T-helper 1 cell treated with Interleukin-12 subunit alpha and Interleukin-12 subunit beta and Interleukin-4 antibody, amounts not matched to agents 30 μg/mL and 1 μg/mL, for 36 hours (primary cell): Measurements from ENCODE around the gene ACER3.
"Not testable (repeated sequence)": the region's sequence is repeated elsewhere in the genome, so short reads cannot be mapped to it uniquely, and the experiment has no call there.

ENCODE experiments used
- H3K27ac Mint-ChIP-seq: one replicate; pipeline ENCODE4 v1.8.0; 2021; ENCODE audit warnings: mild to moderate bottlenecking, mixed read lengths
- H3K27me3 Mint-ChIP-seq: one replicate; pipeline ENCODE4 v1.8.0; 2021; ENCODE audit warnings: low read depth, mixed read lengths
- H3K36me3 Mint-ChIP-seq: one replicate; pipeline ENCODE4 v1.8.0; 2021; ENCODE audit warnings: low read depth, mixed read lengths
- H3K4me1 Mint-ChIP-seq: one replicate; pipeline ENCODE4 v1.8.0; 2021; ENCODE audit warnings: low read depth, mixed read lengths
- H3K4me3 Mint-ChIP-seq: one replicate; pipeline ENCODE4 v1.8.0; 2021; ENCODE audit warnings: mild to moderate bottlenecking, moderate library complexity, mixed read lengths
- H3K9me3 Mint-ChIP-seq: one replicate; pipeline ENCODE4 v1.8.0; 2021; ENCODE audit warnings: mixed read lengths

Gene ACER3

GRCh38 chr11:76880314-76880713 lies 19.6 kb downstream of the ACER3 start:
- Mint-ChIP-seq H3K27me3 (peaks cover 8% of the 10 kb centered on the region), H3K27ac (no peak overlapping the region), H3K9me3 (peaks cover 4% of the 10 kb centered on the region), H3K4me3 (no peak overlapping the region), H3K36me3 (peaks cover 4% of the 10 kb centered on the region), H3K4me1 (peaks cover 6% of the 10 kb centered on the region)

- Mint-ChIP-seq H3K9me3 (peaks cover 4% of the 10 kb centered on the region), H3K4me3 (no peak overlapping the region), H3K36me3 (peaks cover 4% of the 10 kb centered on the region), H3K4me1 (peaks cover 10% of the 10 kb centered on the region), H3K27ac (no peak overlapping the region), H3K27me3 (peaks cover 8% of the 10 kb centered on the region)
Observed at GRCh38 chr11:76880956-76881355, 20.2 kb downstream of the ACER3 start.

GRCh38 chr11:76885390-76886097 lies 24.8 kb downstream of the ACER3 start:
- H3K36me3 Mint-ChIP-seq = no peaks in the 10 kb centered on the region
- H3K27me3 Mint-ChIP-seq = no peaks in the 10 kb centered on the region
- H3K4me1 Mint-ChIP-seq = peaks cover 10% of the 10 kb centered on the region
- no peak overlapping the region for H3K27ac Mint-ChIP-seq
- no peak overlapping the region for H3K4me3 Mint-ChIP-seq
- H3K9me3 Mint-ChIP-seq = peaks cover 4% of the 10 kb centered on the region

GRCh38 chr11:76888989-76889388 lies 28.3 kb downstream of the ACER3 start:
- Mint-ChIP-seq H3K27me3 (no peaks in the 10 kb centered on the region), H3K36me3 (no peaks in the 10 kb centered on the region), H3K4me3 (no peak overlapping the region), H3K4me1 (peaks cover 10% of the 10 kb centered on the region), H3K27ac (no peak overlapping the region), H3K9me3 (no peaks in the 10 kb centered on the region)

DNA sequence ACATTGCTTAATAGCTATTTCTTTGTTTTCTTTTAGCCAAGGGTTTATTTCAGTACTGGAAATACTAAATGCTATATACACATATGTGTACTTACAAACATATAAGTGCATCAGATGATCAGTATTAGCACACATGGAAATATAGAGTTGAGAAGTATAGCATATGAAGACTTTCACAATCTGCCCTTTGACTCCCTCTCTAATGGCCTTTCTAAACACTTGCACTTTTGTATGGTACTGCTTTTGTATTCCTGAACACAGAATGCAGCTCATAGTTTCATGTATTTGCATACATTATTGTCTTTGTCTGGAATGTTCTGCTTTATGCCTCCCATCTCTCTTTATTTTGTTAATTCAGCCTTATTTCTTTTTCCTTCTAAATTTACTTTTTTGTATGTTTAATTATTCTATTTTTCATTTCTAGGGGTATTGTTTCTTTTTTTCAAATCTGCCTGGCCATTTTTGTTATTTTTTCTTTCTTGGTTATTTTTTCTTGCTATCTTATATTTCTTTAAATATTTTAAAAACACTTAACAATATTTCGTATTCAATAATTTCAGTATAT lies 28.8 kb downstream of the ACER3 start:
- Mint-ChIP-seq H3K4me3 (no peak overlapping the region), H3K27me3 (no peaks in the 10 kb centered on the region), H3K9me3 (no peaks in the 10 kb centered on the region), H3K4me1 (peaks cover 10% of the 10 kb centered on the region), H3K36me3 (no peaks in the 10 kb centered on the region), H3K27ac (no peak overlapping the region)

DNA sequence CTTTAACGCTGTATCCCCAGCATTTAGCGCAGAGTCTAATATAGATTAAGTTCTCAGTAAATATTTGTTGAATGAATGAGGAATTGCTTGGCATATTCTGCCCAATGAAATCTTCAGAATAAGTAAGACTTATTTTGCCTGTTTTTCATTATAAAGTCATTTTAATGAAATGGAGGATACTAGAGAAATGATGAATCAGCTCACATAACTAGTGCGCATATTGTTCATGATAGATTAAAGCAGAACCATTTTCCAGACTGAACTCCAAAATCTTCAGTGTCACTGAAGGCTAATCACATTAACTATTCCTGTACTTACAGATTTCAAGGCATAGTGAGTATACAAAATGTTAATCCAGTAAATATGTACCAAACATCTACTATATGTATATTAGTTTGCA lies 29.6 kb downstream of the ACER3 start:
- no peaks in the 10 kb centered on the region for H3K27me3 Mint-ChIP-seq
- H3K36me3 Mint-ChIP-seq = no peaks in the 10 kb centered on the region
- no peak overlapping the region for H3K27ac Mint-ChIP-seq
- no peaks in the 10 kb centered on the region for H3K9me3 Mint-ChIP-seq
- H3K4me3 Mint-ChIP-seq = no peak overlapping the region
- peaks cover 4% of the 10 kb centered on the region for H3K4me1 Mint-ChIP-seq

DNA sequence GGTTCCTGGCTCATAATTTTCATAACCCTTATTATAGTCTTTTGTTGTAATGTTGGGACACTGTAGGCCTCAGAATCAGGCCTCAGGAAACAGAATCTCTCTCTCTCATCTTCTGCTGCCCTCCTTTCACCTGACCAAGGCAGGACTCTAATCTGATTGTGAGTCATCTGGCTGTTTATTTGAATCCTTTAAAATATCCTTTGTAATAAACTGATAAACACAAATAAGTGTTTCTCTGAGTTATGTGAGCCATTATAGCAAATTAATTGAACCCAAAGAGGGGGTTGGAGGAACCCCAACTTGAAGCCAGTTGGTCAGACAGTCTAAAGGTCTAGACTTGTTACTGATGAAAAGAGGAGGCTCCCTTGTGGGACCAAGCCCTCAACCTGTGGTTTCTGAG lies 30.6 kb downstream of the ACER3 start:
- Mint-ChIP-seq H3K27me3 (no peaks in the 10 kb centered on the region), H3K9me3 (no peaks in the 10 kb centered on the region), H3K36me3 (no peaks in the 10 kb centered on the region), H3K27ac (no peak overlapping the region), H3K4me1 (no peaks in the 10 kb centered on the region), H3K4me3 (no peak overlapping the region)

- Mint-ChIP-seq H3K27me3 (no peaks in the 10 kb centered on the region), H3K4me3 (no peak overlapping the region), H3K27ac (no peak overlapping the region), H3K36me3 (no peaks in the 10 kb centered on the region), H3K4me1 (no peaks in the 10 kb centered on the region), H3K9me3 (no peaks in the 10 kb centered on the region)
Observed at GRCh38 chr11:76891793-76892192, 31.1 kb downstream of the ACER3 start.

DNA sequence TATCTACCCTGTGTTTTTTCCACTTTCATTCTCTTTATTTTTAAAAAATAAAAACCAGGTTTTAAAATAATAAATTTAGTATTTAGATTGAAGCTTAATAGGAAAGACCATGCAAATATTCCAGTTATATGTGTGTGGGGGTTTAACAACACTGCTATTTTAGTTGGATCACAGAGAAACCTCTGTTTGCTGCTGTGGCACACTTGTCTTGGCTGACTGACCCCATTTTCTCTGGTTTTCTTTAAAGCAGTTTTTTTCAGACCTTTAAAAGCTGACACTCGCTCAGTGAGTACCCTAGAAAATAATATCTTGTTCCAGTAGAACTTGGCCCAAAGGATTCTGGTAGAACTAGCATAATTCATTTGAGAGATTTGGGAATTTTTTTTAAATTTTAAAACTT lies 31.6 kb downstream of the ACER3 start:
- Mint-ChIP-seq H3K4me3 (no peak overlapping the region), H3K27ac (no peak overlapping the region), H3K4me1 (no peaks in the 10 kb centered on the region), H3K27me3 (no peaks in the 10 kb centered on the region), H3K9me3 (no peaks in the 10 kb centered on the region), H3K36me3 (no peaks in the 10 kb centered on the region)

DNA sequence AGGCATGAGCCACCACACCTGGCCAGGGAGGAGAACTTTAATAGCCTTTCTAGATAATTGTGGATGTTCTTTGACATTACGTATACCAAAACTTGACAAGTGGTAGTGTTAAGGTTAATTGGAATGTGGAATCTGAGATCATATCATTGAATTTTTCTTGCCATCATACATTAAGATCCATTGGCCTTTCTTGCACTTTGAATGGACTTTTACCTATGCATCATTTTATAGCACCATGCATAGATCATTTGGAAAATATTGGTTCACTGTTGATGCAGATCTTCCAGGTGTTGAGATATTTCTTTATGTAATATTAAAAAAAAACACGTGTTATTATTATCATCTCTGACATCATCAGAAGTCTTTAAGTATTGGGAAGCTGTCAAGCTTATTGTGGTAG lies 36.5 kb downstream of the ACER3 start:
- H3K9me3 Mint-ChIP-seq = no peaks in the 10 kb centered on the region
- no peaks in the 10 kb centered on the region for H3K36me3 Mint-ChIP-seq
- H3K27ac Mint-ChIP-seq = no peak overlapping the region
- H3K4me3 Mint-ChIP-seq = no peak overlapping the region
- H3K4me1 Mint-ChIP-seq = no peaks in the 10 kb centered on the region
- H3K27me3 Mint-ChIP-seq = no peaks in the 10 kb centered on the region

- no peaks in the 10 kb centered on the region for H3K27me3 Mint-ChIP-seq
- no peak overlapping the region for H3K4me3 Mint-ChIP-seq
- no peaks in the 10 kb centered on the region for H3K9me3 Mint-ChIP-seq
- no peak overlapping the region for H3K27ac Mint-ChIP-seq
- no peaks in the 10 kb centered on the region for H3K4me1 Mint-ChIP-seq
- H3K36me3 Mint-ChIP-seq = no peaks in the 10 kb centered on the region
Observed at GRCh38 chr11:76901144-76901543, 40.4 kb downstream of the ACER3 start.

- H3K4me3 Mint-ChIP-seq, H3K27ac Mint-ChIP-seq, H3K27me3 Mint-ChIP-seq, H3K9me3 Mint-ChIP-seq, H3K36me3 Mint-ChIP-seq, H3K4me1 Mint-ChIP-seq: not testable (repeated sequence)
Observed at GRCh38 chr11:76901622-76902021, 40.9 kb downstream of the ACER3 start.

DNA sequence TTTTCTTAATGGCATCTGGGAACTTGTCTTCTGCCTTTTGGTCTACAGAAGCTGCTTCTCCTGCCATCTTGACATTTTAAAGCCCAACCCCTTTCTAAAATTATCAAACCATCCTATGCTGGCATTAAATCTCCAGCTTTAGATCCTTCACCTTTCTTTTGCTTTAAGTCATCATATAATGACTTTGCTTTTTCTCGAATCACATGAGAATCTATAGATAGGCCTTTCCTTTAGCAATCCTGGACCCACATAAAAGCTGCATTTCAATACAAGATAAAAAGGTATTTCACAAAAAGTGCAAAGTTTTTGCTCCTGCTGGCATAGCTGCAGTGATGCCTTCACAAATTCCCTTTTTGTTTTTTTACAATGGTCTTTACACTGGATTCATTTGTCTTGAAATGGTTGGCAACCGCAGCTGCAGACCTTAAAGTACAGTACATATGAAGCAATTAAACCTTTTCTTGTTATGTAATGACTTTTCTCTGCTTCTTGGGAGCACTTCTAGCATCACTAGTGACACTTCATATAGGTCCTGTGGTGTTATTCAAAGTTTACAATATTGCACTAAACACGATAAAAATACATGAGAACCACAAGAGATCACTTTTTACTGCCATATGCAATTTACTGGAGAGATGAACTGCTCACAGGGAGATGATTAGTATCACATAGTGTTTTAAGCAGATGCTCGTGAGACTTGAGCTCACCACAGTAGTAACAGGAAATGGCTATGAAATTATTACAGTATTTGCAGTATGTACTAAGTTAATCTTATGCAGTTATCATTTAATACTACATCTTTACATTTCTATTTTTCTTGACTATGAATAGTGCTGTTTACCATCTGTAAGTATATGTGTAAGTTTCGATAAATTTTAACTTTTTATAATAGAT lies 41.6 kb downstream of the ACER3 start:
- no peak overlapping the region for H3K4me3 Mint-ChIP-seq
- no peaks in the 10 kb centered on the region for H3K9me3 Mint-ChIP-seq
- H3K36me3 Mint-ChIP-seq = no peaks in the 10 kb centered on the region
- H3K27ac Mint-ChIP-seq = no peak overlapping the region
- H3K27me3 Mint-ChIP-seq = no peaks in the 10 kb centered on the region
- H3K4me1 Mint-ChIP-seq = no peaks in the 10 kb centered on the region

DNA sequence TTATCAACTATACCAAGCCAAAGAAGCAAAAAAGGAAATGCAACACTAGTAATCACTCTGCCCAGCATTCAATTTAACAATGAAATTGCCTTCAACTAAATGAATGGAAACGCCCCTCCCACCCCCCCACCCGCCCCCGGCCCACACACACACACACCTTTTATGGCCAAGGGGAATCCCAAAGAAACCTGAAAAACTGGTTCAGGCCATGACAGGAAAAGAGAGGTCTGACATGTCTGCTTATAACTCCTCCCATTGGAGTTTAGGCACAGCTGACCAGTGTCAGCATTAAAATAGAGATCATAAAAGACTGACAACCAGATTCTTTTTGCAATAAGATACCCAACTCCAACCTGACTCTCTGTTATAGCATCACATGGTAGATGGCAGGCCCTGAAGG lies 42.6 kb downstream of the ACER3 start:
- no peaks in the 10 kb centered on the region for H3K36me3 Mint-ChIP-seq
- H3K4me3 Mint-ChIP-seq = no peak overlapping the region
- H3K27me3 Mint-ChIP-seq = no peaks in the 10 kb centered on the region
- peaks cover 3% of the 10 kb centered on the region for H3K9me3 Mint-ChIP-seq
- H3K27ac Mint-ChIP-seq = no peak overlapping the region
- no peaks in the 10 kb centered on the region for H3K4me1 Mint-ChIP-seq
